GM12878 (cell line): Measurements from ENCODE around the gene EXOC4. TPM values are rescaled to one million over a fixed set of nuclear protein-coding genes. Genes with fewer than 3 reads are reported as not detected.

Experiments used
- ATAC-seq: fragments of 200-7000 bp; cut with Tn5 transposase; 3 replicates; pipeline ENCODE4 v1.9.1; 2020; ENCODE audit warnings: mild to moderate bottlenecking, moderate library complexity
- BruUV-seq: library from RNA; stranded (reverse); fragments of 400-500 nt; replicated peaks from 2 replicates; lab custom pipeline; 2021; lab: Mats Ljungman, UMichigan
- CTCF ChIA-PET: fragments of 300-600 bp; sonication (Branson Sonifier 250); formaldehyde crosslinking; extraction: SDS; loops from one replicate; lab custom pipeline; 2021; ENCODE audit warnings: inconsistent platforms; lab: Yijun Ruan, JAX
- POLR2A ChIA-PET: fragments of 350-600 bp; formaldehyde crosslinking; extraction: SDS; loops from one replicate; lab custom pipeline; 2021; ENCODE audit warnings: inconsistent platforms; lab: Charles Lee
- RAD21 ChIA-PET: fragments of 300-600 bp; sonication (Branson Sonifier 250); formaldehyde crosslinking; loops from one replicate; lab custom pipeline; 2023; ENCODE audit warnings: antibody characterized with exemption; ENCODE audit not compliant: unreplicated experiment; lab: Charles Lee
- SMC1A ChIA-PET: fragments of 300-600 bp; sonication (Branson Sonifier 250); formaldehyde crosslinking; loops from one replicate; lab custom pipeline; 2023; ENCODE audit not compliant: unreplicated experiment, uncharacterized antibody; lab: Charles Lee
- DNase-seq: peaks from one replicate; pipeline ENCODE4 v3.0.0-alpha.2; 2011; ENCODE audit warnings: low read depth, low spot score
- FAIRE-seq: peaks from 3 replicates; lab custom pipeline; 2011; peaks lifted over from hg19 to GRCh38; lab: Jason Lieb, UNC
- H2AFZ ChIP-seq: 2 replicates; pipeline ENCODE4 v1.6.0; 2011; ENCODE audit warnings: low read depth, low read length, control low read depth; ENCODE audit not compliant: control insufficient read depth
- H3K27ac ChIP-seq: 2 replicates; pipeline ENCODE4 v1.5.1; 2011; ENCODE audit warnings: control low read depth; ENCODE audit not compliant: control insufficient read depth, insufficient read depth
- H3K27me3 ChIP-seq, 2 experiments: replicated peaks in 1 of 2; 2 replicates each; pipeline versions ENCODE4 v1.6.0 to v1.6.1; 2011; ENCODE audit warnings: low read length in 1 of 2; ENCODE audit not compliant: control insufficient read depth in 2 of 2, insufficient read depth in 2 of 2
- H3K36me3 ChIP-seq, 2 experiments: 2 replicates each; pipeline ENCODE4 v1.5.1; 2011; ENCODE audit warnings: low read length in 1 of 2; ENCODE audit not compliant: control insufficient read depth in 2 of 2, insufficient read depth in 2 of 2
- H3K4me1 ChIP-seq: 2 replicates; pipeline ENCODE4 v1.6.1; 2011; ENCODE audit warnings: mild to moderate bottlenecking, low read length, moderate library complexity, mixed read lengths; ENCODE audit not compliant: control insufficient read depth, insufficient read depth
- H3K4me2 ChIP-seq: 2 replicates; pipeline ENCODE4 v1.6.0; 2011; ENCODE audit warnings: control low read depth; ENCODE audit not compliant: control insufficient read depth, insufficient read depth
- H3K4me3 ChIP-seq: fragments of 200-600 bp; sonication (generic); 2 replicates; pipeline ENCODE4 v1.5.1; 2016
- H3K79me2 ChIP-seq: 2 replicates; pipeline ENCODE4 v1.6.0; 2011; ENCODE audit warnings: low read length; ENCODE audit not compliant: control insufficient read depth, insufficient read depth
- H3K9ac ChIP-seq: 2 replicates; pipeline ENCODE4 v1.8.0; 2011; ENCODE audit warnings: low read length, control low read depth, mixed read lengths; ENCODE audit not compliant: control insufficient read depth, insufficient read depth
- H3K9me3 ChIP-seq: replicated peaks from 3 replicates; pipeline ENCODE4 v1.5.1; 2011; ENCODE audit warnings: mild to moderate bottlenecking, low read length; ENCODE audit not compliant: control insufficient read depth, insufficient read depth
- H4K20me1 ChIP-seq: 2 replicates; pipeline ENCODE4 v1.6.0; 2011; ENCODE audit not compliant: control insufficient read depth, insufficient read depth
- ASH2L ChIP-seq: fragments of 300-600, 200-600 bp; sonication (generic); IDR thresholded peaks from 2 replicates; pipeline ENCODE4 v1.6.1; 2017; ENCODE audit warnings: low read depth, mild to moderate bottlenecking, borderline replicate concordance
- CHD1 ChIP-seq: IDR thresholded peaks from 2 replicates; pipeline ENCODE4 v1.6.1; 2012; ENCODE audit warnings: low read depth, low read length, improper control_type of control experiment
- CREB1 ChIP-seq: IDR thresholded peaks from 2 replicates; pipeline ENCODE4 v1.6.1; 2012; ENCODE audit warnings: low read depth, mild to moderate bottlenecking, inconsistent platforms
- KAT2A ChIP-seq: conservative IDR thresholded peaks from 2 replicates; pipeline ENCODE4 v1.6.1; 2011; ENCODE audit warnings: low read depth, low read length; ENCODE audit not compliant: control insufficient read depth
- MEF2A ChIP-seq: IDR thresholded peaks from 2 replicates; pipeline ENCODE4 v1.6.1; 2011; ENCODE audit warnings: low read depth, mild to moderate bottlenecking, low read length, moderate library complexity; ENCODE audit not compliant: insufficient read depth
- NFYB ChIP-seq: IDR thresholded peaks from 2 replicates; pipeline ENCODE4 v1.6.1; 2011; ENCODE audit warnings: low read depth, mild to moderate bottlenecking, low read length, improper control_type of control experiment, moderate library complexity; ENCODE audit not compliant: insufficient read depth
- RB1 ChIP-seq: fragments of 450-650 bp; formaldehyde crosslinking; IDR thresholded peaks from 2 replicates; pipeline ENCODE4 v1.6.1; 2017; ENCODE audit warnings: mild to moderate bottlenecking, borderline replicate concordance
- RUNX3 ChIP-seq: IDR thresholded peaks from 2 replicates; pipeline ENCODE4 v1.6.1; 2012; ENCODE audit warnings: low read length, inconsistent platforms
- SPI1 ChIP-seq: IDR thresholded peaks from 2 replicates; pipeline ENCODE4 v1.6.1; 2011; ENCODE audit warnings: low read depth, mild to moderate bottlenecking, low read length, moderate library complexity, borderline replicate concordance; ENCODE audit not compliant: insufficient read depth
- SREBF2 ChIP-seq: IDR thresholded peaks from 2 replicates; pipeline ENCODE4 v1.6.1; 2012; ENCODE audit warnings: mild to moderate bottlenecking, low read length
- WGBS: methylation state at CpG from one replicate; pipeline ENCODE4 v1.1.6; 2016; ENCODE audit warnings: low lambda C conversion rate; ENCODE audit not compliant: insufficient replicate concordance, insufficient coverage; ENCODE audit errors: missing lambda C conversion rate; 5-methylcytosine and 5-hydroxymethylcytosine counted together
- in situ Hi-C: fragments of 300-500 bp; cut with MboI; formaldehyde crosslinking; loops from 9 replicates; pipeline ENCODE4 v1.14.3; 2018; ENCODE audit warnings: mixed read lengths
- intact Hi-C: fragments of 100-400 bp; cut with micrococcal nuclease; formaldehyde crosslinking; loops from one replicate; pipeline ENCODE4 v1.14.2; 2022; ENCODE audit not compliant: unreplicated experiment
- polyA plus RNA-seq, 11 experiments: library from polyadenylated mRNA; depleted of rRNA in 4 of 11; unstranded in 6 of 11; stranded (reverse) in 5 of 11; fragments of >200 nt; fragmentation: Nextera tagmentation in 4 of 11; fragmentation: Illumina TruSeq in 1 of 11; extraction: Ambion mirVana in 4 of 11; extraction: Trizol in 1 of 11; gene quantifications; 1 replicate in 1 of 11; 2 replicates in 10 of 11; pipeline versions ENCODE4 v1.2.1 to v1.2.3, GENCODE V29; 2011 to 2016; ENCODE audit warnings: inconsistent platforms in 2 of 11, missing spikeins in 2 of 11, low read depth in 1 of 11
- total RNA-seq, 4 experiments: library from RNA; depleted of rRNA in 3 of 4; stranded (reverse); fragments of >200 nt in 3 of 4; fragmentation: Illumina TruSeq in 1 of 4; extraction: Trizol in 1 of 4; gene quantifications; 2 replicates each; pipeline versions ENCODE4 v1.2.1 to v1.2.3, GENCODE V29; 2013 to 2021
- TF ChIP-seq, protein P1 (sequence below): IDR thresholded peaks from 2 replicates; pipeline ENCODE4 v1.6.1; 2011; ENCODE audit warnings: low read depth, low read length, improper control_type of control experiment, borderline replicate concordance
- TF ChIP-seq, protein P2 (sequence below): IDR thresholded peaks from 2 replicates; pipeline ENCODE4 v1.6.1; 2012; ENCODE audit warnings: low read depth, low read length, improper control_type of control experiment

The EXOC4 gene
- total and polyA plus RNA-seq, 10 of the 15 experiments (the other 5 are each of a cell fraction or from before 2014, with no cell fraction given) = 13.2 to 44.5 (median 29.6) TPM

DNA sequence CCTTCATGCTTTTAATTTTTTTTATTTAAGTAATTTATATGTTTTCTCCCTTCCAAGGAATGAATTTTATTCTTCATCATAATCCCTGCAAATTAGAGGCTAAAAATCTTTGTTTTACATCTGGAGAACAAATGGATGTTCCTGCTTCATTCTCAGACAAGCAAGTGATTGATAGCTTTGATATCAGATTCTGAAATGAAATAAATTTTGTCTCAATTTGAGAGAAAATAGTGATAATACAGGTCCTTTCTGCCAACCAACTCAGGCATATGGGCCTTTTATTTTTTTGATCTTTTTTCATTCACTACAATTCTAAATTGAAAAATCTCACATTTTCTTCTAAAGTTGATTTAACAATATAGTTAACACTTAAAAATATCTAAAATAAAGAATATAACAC lies 427.1 kb downstream of the EXOC4 start (continued):
- TF ChIP-seq, protein P1, sequence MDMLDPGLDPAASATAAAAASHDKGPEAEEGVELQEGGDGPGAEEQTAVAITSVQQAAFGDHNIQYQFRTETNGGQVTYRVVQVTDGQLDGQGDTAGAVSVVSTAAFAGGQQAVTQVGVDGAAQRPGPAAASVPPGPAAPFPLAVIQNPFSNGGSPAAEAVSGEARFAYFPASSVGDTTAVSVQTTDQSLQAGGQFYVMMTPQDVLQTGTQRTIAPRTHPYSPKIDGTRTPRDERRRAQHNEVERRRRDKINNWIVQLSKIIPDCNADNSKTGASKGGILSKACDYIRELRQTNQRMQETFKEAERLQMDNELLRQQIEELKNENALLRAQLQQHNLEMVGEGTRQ = no peak
- TF ChIP-seq, all 136 proteins: peak for 0

DNA sequence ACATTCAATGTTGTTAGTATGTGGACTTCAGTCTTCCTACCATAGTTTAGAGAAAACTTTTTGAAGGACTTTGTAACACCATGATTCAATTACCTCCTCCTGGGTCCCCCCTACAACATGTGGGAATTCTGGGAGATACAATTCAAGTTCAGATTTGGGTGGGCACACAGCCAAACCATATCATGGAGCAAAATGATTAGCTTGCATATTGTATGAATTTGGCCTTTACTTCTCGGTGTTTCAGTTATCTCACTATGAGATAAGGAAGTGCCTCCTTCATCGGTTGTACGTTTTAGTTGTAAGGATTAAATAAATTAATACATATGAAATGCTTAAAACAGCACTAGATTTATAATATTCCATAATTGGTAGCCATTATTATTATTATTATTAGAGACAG lies 428.7 kb downstream of the EXOC4 start:
- no peaks in the 10 kb centered on the region for H3K4me1 ChIP-seq
- no TSS peak for BruUV-seq
- H4K20me1 ChIP-seq = no peaks in the 10 kb centered on the region
- ChIA-PET POLR2A (interaction anchor here (0.6 kb wide), 1 partner anchor 376 kb away, joined by 4 read pairs; no protein-coding TSS in a partner anchor), CTCF (interaction anchor here (0.6 kb wide), 1 partner anchor 68 kb away, joined by 3 read pairs; no protein-coding TSS in a partner anchor), RAD21 (no interaction called here), SMC1A (no interaction called here)
- in situ Hi-C loops = no loop called here
- no peak for TF ChIP-seq KAT2A
- no peak for TF ChIP-seq CREB1
- TF ChIP-seq SREBF2 = no peak
- no peak for TF ChIP-seq CHD1
- TF ChIP-seq, protein P2, sequence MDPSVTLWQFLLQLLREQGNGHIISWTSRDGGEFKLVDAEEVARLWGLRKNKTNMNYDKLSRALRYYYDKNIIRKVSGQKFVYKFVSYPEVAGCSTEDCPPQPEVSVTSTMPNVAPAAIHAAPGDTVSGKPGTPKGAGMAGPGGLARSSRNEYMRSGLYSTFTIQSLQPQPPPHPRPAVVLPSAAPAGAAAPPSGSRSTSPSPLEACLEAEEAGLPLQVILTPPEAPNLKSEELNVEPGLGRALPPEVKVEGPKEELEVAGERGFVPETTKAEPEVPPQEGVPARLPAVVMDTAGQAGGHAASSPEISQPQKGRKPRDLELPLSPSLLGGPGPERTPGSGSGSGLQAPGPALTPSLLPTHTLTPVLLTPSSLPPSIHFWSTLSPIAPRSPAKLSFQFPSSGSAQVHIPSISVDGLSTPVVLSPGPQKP = no peak
- no peak for TF ChIP-seq NFYB
- TF ChIP-seq MEF2A = no peak
- no peak for TF ChIP-seq RUNX3
- no peak for TF ChIP-seq ASH2L
- no peak for TF ChIP-seq SPI1
- no peak for TF ChIP-seq RB1
- DNase-seq (no peak), ATAC-seq (no peak), FAIRE-seq (no peak)
- H3K27me3 ChIP-seq = no peaks in the 10 kb centered on the region
- H3K4me2 ChIP-seq = no peak overlapping the region
- no peak overlapping the region for H3K9ac ChIP-seq
- no peaks in the 10 kb centered on the region for H3K9me3 ChIP-seq
- H3K4me3 ChIP-seq = no peak overlapping the region
- no peak overlapping the region for H3K27ac ChIP-seq
- no peak overlapping the region for H2AFZ ChIP-seq
- 98% methylated on average over 3 of the region's 3 CpGs for WGBS
- H3K36me3 ChIP-seq = no peaks in the 10 kb centered on the region
- intact Hi-C loops = no loop called here
- H3K79me2 ChIP-seq = no peaks in the 10 kb centered on the region
